Kidney capillary endothelial cell (primary cell): Measurements from ENCODE around the gene CELA2B.
A peak's percentile ranks its signal among the peaks of the same experiment; 100 is the strongest.

Source experiments
- DNase-seq: peaks from one replicate; pipeline ENCODE4 v3.0.0-alpha.2; 2018; ENCODE audit warnings: low spot score

CELA2B gene

GRCh38 chr1:15526021-15526489, 50.2 kb downstream of the CELA2B start:
- DNase-seq = no peak

- DNase-seq = peak; percentile 100
Measured at GRCh38 chr1:15526490-15527339, 50.8 kb downstream of the CELA2B start, which contains the start of gene DNAJC16. TSS of gene DNAJC16 (plus strand) at chr1:15526848. CDS start at chr1:15529106, 2,258 bp downstream.

- no peak for DNase-seq
Measured at GRCh38 chr1:15531003-15531402, 55.1 kb downstream of the CELA2B start.

- no peak for DNase-seq
Measured at GRCh38 chr1:15531682-15532081, 55.8 kb downstream of the CELA2B start.

GRCh38 chr1:15538771-15539170, 62.9 kb downstream of the CELA2B start:
- no peak for DNase-seq

GRCh38 chr1:15540186-15540585, 64.3 kb downstream of the CELA2B start:
- no peak for DNase-seq
